Body of pancreas (tissue), 4 donors: ENCODE data around the gene COL18A1.

ENCODE experiments used
- POLR2A ChIP-seq, 3 donors: fragments of 450-650 bp; IDR thresholded peaks; one replicate each; pipeline ENCODE4 v1.6.1; 2016; ENCODE audit warnings: antibody characterized with exemption in 3 of 3, mild to moderate bottlenecking in 2 of 3
- TF ChIP-seq, protein P1 (sequence below), 7 experiments: fragments of 450-650 bp in 4 of 7; fragments of 200-600 bp in 3 of 7; sonication (generic) in 3 of 7; IDR thresholded peaks; one replicate each; pipeline ENCODE4 v1.5.1; 2016 to 2019; ENCODE audit warnings: antibody characterized with exemption in 7 of 7

DNA sequence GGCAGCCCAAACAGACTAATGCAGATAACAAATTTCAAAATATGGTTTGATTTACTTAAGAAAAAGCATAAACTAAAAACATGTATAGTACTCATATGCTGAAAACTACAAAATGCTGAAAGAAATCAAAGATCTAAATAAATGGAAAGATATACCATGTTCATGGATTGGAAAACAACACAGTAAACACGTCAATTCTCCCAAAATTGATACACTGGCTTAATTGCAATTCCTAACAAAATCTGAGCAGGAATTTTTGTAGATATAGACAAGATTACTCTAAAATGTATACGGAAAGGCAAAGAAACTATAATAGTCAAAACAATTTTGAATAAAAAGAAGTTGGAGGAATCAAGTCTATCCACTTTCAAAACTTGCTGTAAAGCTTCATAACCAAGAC is 116.3 kb downstream of the COL18A1 start:
- TF ChIP-seq, protein P1, sequence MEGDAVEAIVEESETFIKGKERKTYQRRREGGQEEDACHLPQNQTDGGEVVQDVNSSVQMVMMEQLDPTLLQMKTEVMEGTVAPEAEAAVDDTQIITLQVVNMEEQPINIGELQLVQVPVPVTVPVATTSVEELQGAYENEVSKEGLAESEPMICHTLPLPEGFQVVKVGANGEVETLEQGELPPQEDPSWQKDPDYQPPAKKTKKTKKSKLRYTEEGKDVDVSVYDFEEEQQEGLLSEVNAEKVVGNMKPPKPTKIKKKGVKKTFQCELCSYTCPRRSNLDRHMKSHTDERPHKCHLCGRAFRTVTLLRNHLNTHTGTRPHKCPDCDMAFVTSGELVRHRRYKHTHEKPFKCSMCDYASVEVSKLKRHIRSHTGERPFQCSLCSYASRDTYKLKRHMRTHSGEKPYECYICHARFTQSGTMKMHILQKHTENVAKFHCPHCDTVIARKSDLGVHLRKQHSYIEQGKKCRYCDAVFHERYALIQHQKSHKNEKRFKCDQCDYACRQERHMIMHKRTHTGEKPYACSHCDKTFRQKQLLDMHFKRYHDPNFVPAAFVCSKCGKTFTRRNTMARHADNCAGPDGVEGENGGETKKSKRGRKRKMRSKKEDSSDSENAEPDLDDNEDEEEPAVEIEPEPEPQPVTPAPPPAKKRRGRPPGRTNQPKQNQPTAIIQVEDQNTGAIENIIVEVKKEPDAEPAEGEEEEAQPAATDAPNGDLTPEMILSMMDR (IDR thresholded peaks at IDR 0.05), result no peak
- TF ChIP-seq POLR2A (IDR thresholded peaks at IDR 0.05), result no peak
